GM11168 (cell line): Measurements from ENCODE around the gene FUT6.
"Not testable (repeated sequence)": the region's sequence is repeated elsewhere in the genome, so short reads cannot be mapped to it uniquely, and the experiment has no call there.

Experiments
- in situ Hi-C: fragments of 300-500 bp; cut with MboI; formaldehyde crosslinking; loops from one replicate; pipeline ENCODE4 v1.12.0; 2022; ENCODE audit warnings: low sequenced_read_pairs; ENCODE audit not compliant: unreplicated experiment

The FUT6 gene

GRCh38 chr19:5839065-5840017, at the start of gene FUT6:
Gene FUT6, minus strand, starts transcription at chr19:5839702. Its CDS starts 7,135 bp downstream, at chr19:5832567.
- in situ Hi-C loops: no loop called here

- in situ Hi-C loops: not testable (repeated sequence)
These were observed 44.7 kb upstream of the FUT6 start for GRCh38 chr19:5884065-5884811.

GRCh38 chr19:5883157-5883873, 43.8 kb upstream of the FUT6 start:
- in situ Hi-C loops: not testable (repeated sequence)

GRCh38 chr19:5882421-5882968, 43.0 kb upstream of the FUT6 start:
- in situ Hi-C loops: no loop called here

GRCh38 chr19:5881543-5882299, 42.2 kb upstream of the FUT6 start:
- in situ Hi-C loops: no loop called here

- in situ Hi-C loops: no loop called here
These were observed 41.1 kb upstream of the FUT6 start for GRCh38 chr19:5880604-5881078.

GRCh38 chr19:5880196-5880595, 40.7 kb upstream of the FUT6 start:
- in situ Hi-C loops: no loop called here

- in situ Hi-C loops: no loop called here
These were observed 38.4 kb upstream of the FUT6 start for GRCh38 chr19:5877882-5878281.

- in situ Hi-C loops: no loop called here
These were observed 37.9 kb upstream of the FUT6 start for GRCh38 chr19:5877427-5877826.

GRCh38 chr19:5874496-5874895, 35.0 kb upstream of the FUT6 start:
- in situ Hi-C loops: not testable (repeated sequence)

GRCh38 chr19:5873617-5874199, 34.2 kb upstream of the FUT6 start:
- in situ Hi-C loops: no loop called here

- in situ Hi-C loops: no loop called here
These were observed 31.5 kb upstream of the FUT6 start for GRCh38 chr19:5870986-5871394.

- in situ Hi-C loops: no loop called here
These were observed 28.0 kb upstream of the FUT6 start for GRCh38 chr19:5867201-5868136.

- in situ Hi-C loops: no loop called here
These were observed 26.3 kb upstream of the FUT6 start for GRCh38 chr19:5865772-5866171.

GRCh38 chr19:5864725-5865486, 25.4 kb upstream of the FUT6 start:
- in situ Hi-C loops: no loop called here

GRCh38 chr19:5864013-5864720, 24.7 kb upstream of the FUT6 start:
- in situ Hi-C loops: no loop called here
